GM21447 (cell line): Measurements from ENCODE around the gene MLLT3.
A peak's percentile ranks its signal among the peaks of the same experiment; 100 is the strongest.

ENCODE experiments used
- ATAC-seq: cut with Tn5 transposase; IDR thresholded peaks from one replicate; pipeline ENCODE4 v1.9.1; 2021; ENCODE audit not compliant: unreplicated experiment

The MLLT3 gene

GRCh38 chr9:20355022-20355421 is 267.3 kb downstream of the MLLT3 start:
- no peak for ATAC-seq

GRCh38 chr9:20353931-20354652 is 268.2 kb downstream of the MLLT3 start:
- no peak for ATAC-seq

- ATAC-seq, result no peak
Measured at GRCh38 chr9:20353524-20353923, 268.8 kb downstream of the MLLT3 start.

- no peak for ATAC-seq
Measured at GRCh38 chr9:20352591-20352990, 269.7 kb downstream of the MLLT3 start.

GRCh38 chr9:20351715-20352114 is 270.6 kb downstream of the MLLT3 start:
- ATAC-seq, result no peak

GRCh38 chr9:20349568-20349967 is 272.7 kb downstream of the MLLT3 start:
- ATAC-seq, result no peak

GRCh38 chr9:20343325-20343724 is 279.0 kb downstream of the MLLT3 start:
- no peak for ATAC-seq

GRCh38 chr9:20340511-20340861 is 281.8 kb downstream of the MLLT3 start:
- no peak for ATAC-seq

- no peak for ATAC-seq
Measured at GRCh38 chr9:20335668-20336332, 286.5 kb downstream of the MLLT3 start.

- ATAC-seq, result no peak
Measured at GRCh38 chr9:20333991-20334390, 288.3 kb downstream of the MLLT3 start.

- ATAC-seq, result peak; percentile 79
Measured at GRCh38 chr9:20331095-20331685, 291.1 kb downstream of the MLLT3 start.

GRCh38 chr9:20330688-20331087 is 291.6 kb downstream of the MLLT3 start:
- ATAC-seq, result no peak

GRCh38 chr9:20326516-20326915 is 295.8 kb downstream of the MLLT3 start:
- no peak for ATAC-seq

GRCh38 chr9:20325008-20325407 is 297.3 kb downstream of the MLLT3 start:
- no peak for ATAC-seq

- ATAC-seq, result no peak
Measured at GRCh38 chr9:20322212-20322611, 300.1 kb downstream of the MLLT3 start.

- ATAC-seq, result no peak
Measured at GRCh38 chr9:20321423-20322082, 300.7 kb downstream of the MLLT3 start.

- ATAC-seq, result no peak
Measured at GRCh38 chr9:20320921-20321320, 301.4 kb downstream of the MLLT3 start.

GRCh38 chr9:20319641-20320337 is 302.5 kb downstream of the MLLT3 start:
- ATAC-seq, result no peak

- no peak for ATAC-seq
Measured at GRCh38 chr9:20319241-20319640, 303.1 kb downstream of the MLLT3 start.

GRCh38 chr9:20317701-20318100 is 304.6 kb downstream of the MLLT3 start:
- ATAC-seq, result no peak

GRCh38 chr9:20316372-20316771 is 305.9 kb downstream of the MLLT3 start:
- no peak for ATAC-seq
